HCT116 (cell line): ENCODE data around the gene SPTBN4. TPM values are rescaled to one million over a fixed set of nuclear protein-coding genes. Genes with fewer than 3 reads are reported as not detected.

ENCODE experiments used
- ATAC-seq: fragments of 200-7000 bp; cut with Tn5 transposase; 2 replicates; pipeline ENCODE4 v1.9.1; 2020; ENCODE audit warnings: mild to moderate bottlenecking, moderate library complexity
- BruUV-seq: library from RNA; stranded (reverse); fragments of 400-500 nt; replicated peaks from 2 replicates; lab custom pipeline; 2021; lab: Mats Ljungman, UMichigan
- CTCF ChIA-PET: fragments of 300-600 bp; sonication (Branson Sonifier 250); formaldehyde crosslinking; loops from one replicate; lab custom pipeline; 2021; ENCODE audit warnings: antibody characterized with exemption; lab: Charles Lee
- POLR2A ChIA-PET: fragments of 300-600, 350-600 bp; sonication (Branson Sonifier 250); formaldehyde crosslinking; loops from one replicate; lab custom pipeline; 2021; ENCODE audit warnings: antibody characterized with exemption; lab: Charles Lee
- RAD21 ChIA-PET, 2 experiments: fragments of 300-600 bp; sonication (Branson Sonifier 250); formaldehyde crosslinking; loops; one replicate each; lab custom pipeline; 2023; ENCODE audit warnings: low total read pairs in 2 of 2; ENCODE audit not compliant: uncharacterized antibody in 2 of 2, unreplicated experiment in 2 of 2, low non-redundant PET in 1 of 2; lab: Charles Lee
- DNase-seq: peaks from one replicate; pipeline ENCODE4 v3.0.0-alpha.2; 2010; ENCODE audit warnings: low read depth, low spot score
- H2AFZ ChIP-seq: fragments of 200-600 bp; shearing (Covaris generic), sonication (generic); 2 replicates; pipeline ENCODE4 v1.6.1; 2017; ENCODE audit warnings: low read depth, mixed run types, mixed read lengths, antibody characterized with exemption, low read length; ENCODE audit not compliant: poor library complexity, severe bottlenecking
- H3K27ac ChIP-seq: 2 replicates; pipeline ENCODE4 v1.5.1; 2012; ENCODE audit warnings: low read depth, low read length
- H3K27me3 ChIP-seq: fragments of 200-600 bp; sonication (generic); 2 replicates; pipeline ENCODE4 v1.6.1; 2016; ENCODE audit warnings: mixed run types, low read length, mixed read lengths; ENCODE audit not compliant: insufficient read depth
- H3K36me3 ChIP-seq, 2 experiments: fragments of 200-500 bp in 1 of 2; fragments of 200-600 bp in 1 of 2; sonication (Bioruptor generic) in 1 of 2; sonication (generic) in 1 of 2; 2 replicates each; pipeline versions ENCODE4 v1.5.1 to v1.6.1; 2014 to 2016; ENCODE audit warnings: low read length in 2 of 2, inconsistent platforms in 1 of 2, mixed read lengths in 1 of 2, mixed run types in 1 of 2; ENCODE audit not compliant: insufficient read depth in 2 of 2, control insufficient read depth in 1 of 2
- H3K4me1 ChIP-seq, 2 experiments: fragments of 200-600 bp in 1 of 2; sonication (generic) in 1 of 2; 2 replicates each; pipeline versions ENCODE4 v1.5.1 to v1.6.1; 2012 to 2017; ENCODE audit warnings: low read length in 2 of 2, inconsistent platforms in 1 of 2, mild to moderate bottlenecking in 1 of 2, mixed read lengths in 1 of 2, mixed run types in 1 of 2, moderate library complexity in 1 of 2; ENCODE audit not compliant: insufficient read depth in 2 of 2, control insufficient read depth in 1 of 2
- H3K4me2 ChIP-seq: fragments of 200-600 bp; sonication (generic); 2 replicates; pipeline ENCODE4 v1.6.1; 2017; ENCODE audit warnings: mixed run types, low read length, mixed read lengths
- H3K4me3 ChIP-seq, 2 experiments: fragments of 200-600 bp in 1 of 2; sonication (generic) in 1 of 2; replicated peaks in 1 of 2; 2 replicates each; pipeline ENCODE4 v1.5.1; 2011 to 2016; ENCODE audit warnings: low read length in 2 of 2, control low read depth in 1 of 2, low read depth in 1 of 2, mild to moderate bottlenecking in 1 of 2, mixed read lengths in 1 of 2, mixed run types in 1 of 2
- H3K79me2 ChIP-seq: fragments of 200-600 bp; sonication (generic); 2 replicates; pipeline ENCODE4 v1.6.1; 2017; ENCODE audit warnings: mild to moderate bottlenecking, mixed run types, low read length, moderate library complexity, mixed read lengths; ENCODE audit not compliant: insufficient read depth
- H3K9ac ChIP-seq: fragments of 200-600 bp; sonication (generic); 2 replicates; pipeline ENCODE4 v1.6.1; 2016; ENCODE audit warnings: low read length, mixed read lengths
- H3K9me2 ChIP-seq: fragments of 200-600 bp; sonication (generic), shearing (Covaris generic); 2 replicates; pipeline ENCODE4 v1.6.1; 2017; ENCODE audit warnings: mixed run types, mild to moderate bottlenecking, moderate library complexity; ENCODE audit not compliant: insufficient read depth
- H3K9me3 ChIP-seq, 2 experiments: fragments of 200-500 bp in 1 of 2; fragments of 200-600 bp in 1 of 2; sonication (Bioruptor generic) in 1 of 2; sonication (generic) in 1 of 2; 2 replicates each; pipeline ENCODE4 v1.6.1; 2014 to 2017; ENCODE audit warnings: low read length in 2 of 2, mixed read lengths in 2 of 2, inconsistent platforms in 1 of 2, low read depth in 1 of 2, mild to moderate bottlenecking in 1 of 2, mixed run types in 1 of 2, moderate library complexity in 1 of 2; ENCODE audit not compliant: control insufficient read depth in 1 of 2, insufficient read depth in 1 of 2
- H4K20me1 ChIP-seq: fragments of 200-600 bp; sonication (generic), shearing (Covaris generic); 2 replicates; pipeline ENCODE4 v1.6.1; 2017; ENCODE audit warnings: mixed run types, mild to moderate bottlenecking, moderate library complexity; ENCODE audit not compliant: insufficient read depth
- CBX3 ChIP-seq: IDR thresholded peaks from 2 replicates; pipeline ENCODE4 v1.6.1; 2012; ENCODE audit warnings: low read depth
- ELF1 ChIP-seq: IDR thresholded peaks from 2 replicates; pipeline ENCODE4 v1.6.1; 2012; ENCODE audit warnings: low read depth, borderline replicate concordance
- EZH2 ChIP-seq: fragments of 200-600 bp; sonication (generic); IDR thresholded peaks from 2 replicates; pipeline ENCODE4 v1.6.1; 2017; ENCODE audit warnings: antibody characterized with exemption, mixed run types
- RAD21 ChIP-seq: IDR thresholded peaks from 2 replicates; pipeline ENCODE4 v1.6.1; 2012; ENCODE audit warnings: low read depth, mild to moderate bottlenecking
- SP1 ChIP-seq: IDR thresholded peaks from 2 replicates; pipeline ENCODE4 v1.6.1; 2012; ENCODE audit warnings: low read depth
- SRF ChIP-seq: IDR thresholded peaks from 2 replicates; pipeline ENCODE4 v1.6.1; 2012; ENCODE audit warnings: low read depth
- ZFX ChIP-seq: fragments of 450-650 bp; IDR thresholded peaks from 2 replicates; pipeline ENCODE4 v1.6.1; 2017
- ZNF274 ChIP-seq: fragments of 200-500 bp; sonication (Bioruptor generic); IDR thresholded peaks from 2 replicates; pipeline ENCODE4 v1.6.1; 2014; ENCODE audit warnings: mild to moderate bottlenecking, low read depth, low read length, inconsistent platforms
- intact Hi-C: fragments of 100-400 bp; cut with micrococcal nuclease; formaldehyde crosslinking; loops from 2 replicates; pipeline ENCODE4 v1.10.0; 2022
- total RNA-seq: library from RNA; stranded (reverse); gene quantifications from one replicate; pipeline ENCODE4 v1.2.1, GENCODE V29; 2021; ENCODE audit not compliant: unreplicated experiment
- TF ChIP-seq, protein P1 (sequence below): IDR thresholded peaks from 2 replicates; pipeline ENCODE4 v1.6.1; 2012
- TF ChIP-seq, protein P2 (sequence below), 3 experiments: fragments of 200-600 bp in 1 of 3; sonication (generic) in 1 of 3; IDR thresholded peaks in 2 of 3; conservative IDR thresholded peaks in 1 of 3; 2 replicates each; pipeline ENCODE4 v1.5.1; 2012 to 2017; ENCODE audit warnings: low read depth in 2 of 3, low read length in 2 of 3, antibody characterized with exemption in 1 of 3, borderline replicate concordance in 1 of 3, control low read depth in 1 of 3, mild to moderate bottlenecking in 1 of 3, mixed read lengths in 1 of 3, mixed run types in 1 of 3, moderate library complexity in 1 of 3; ENCODE audit not compliant: insufficient read depth in 1 of 3

The SPTBN4 gene
- total RNA-seq, 1 experiment from 2014 or later, result 4.6 TPM

GRCh38 chr19:40533508-40533907 lies 66.7 kb downstream of the SPTBN4 start:
- TF ChIP-seq CBX3 (no peak), ZFX (no peak), SRF (no peak), EZH2 (no peak), SP1 (no peak), ELF1 (no peak), RAD21 (0 out of 2 replicates have a peak, but pooled peaks have one; percentile 24), ZNF274 (no peak)
- TF ChIP-seq, protein P1, sequence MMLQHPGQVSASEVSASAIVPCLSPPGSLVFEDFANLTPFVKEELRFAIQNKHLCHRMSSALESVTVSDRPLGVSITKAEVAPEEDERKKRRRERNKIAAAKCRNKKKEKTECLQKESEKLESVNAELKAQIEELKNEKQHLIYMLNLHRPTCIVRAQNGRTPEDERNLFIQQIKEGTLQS, result no peak
- TF ChIP-seq, protein P2, sequence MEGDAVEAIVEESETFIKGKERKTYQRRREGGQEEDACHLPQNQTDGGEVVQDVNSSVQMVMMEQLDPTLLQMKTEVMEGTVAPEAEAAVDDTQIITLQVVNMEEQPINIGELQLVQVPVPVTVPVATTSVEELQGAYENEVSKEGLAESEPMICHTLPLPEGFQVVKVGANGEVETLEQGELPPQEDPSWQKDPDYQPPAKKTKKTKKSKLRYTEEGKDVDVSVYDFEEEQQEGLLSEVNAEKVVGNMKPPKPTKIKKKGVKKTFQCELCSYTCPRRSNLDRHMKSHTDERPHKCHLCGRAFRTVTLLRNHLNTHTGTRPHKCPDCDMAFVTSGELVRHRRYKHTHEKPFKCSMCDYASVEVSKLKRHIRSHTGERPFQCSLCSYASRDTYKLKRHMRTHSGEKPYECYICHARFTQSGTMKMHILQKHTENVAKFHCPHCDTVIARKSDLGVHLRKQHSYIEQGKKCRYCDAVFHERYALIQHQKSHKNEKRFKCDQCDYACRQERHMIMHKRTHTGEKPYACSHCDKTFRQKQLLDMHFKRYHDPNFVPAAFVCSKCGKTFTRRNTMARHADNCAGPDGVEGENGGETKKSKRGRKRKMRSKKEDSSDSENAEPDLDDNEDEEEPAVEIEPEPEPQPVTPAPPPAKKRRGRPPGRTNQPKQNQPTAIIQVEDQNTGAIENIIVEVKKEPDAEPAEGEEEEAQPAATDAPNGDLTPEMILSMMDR (IDR thresholded peaks at IDR 0.05 in 2 of 3, conservative IDR thresholded peaks at IDR 0.05 in 1 of 3; ENCODE audit: borderline replicate concordance in 1 of 3, insufficient read depth in 1 of 3, low read depth in 2 of 3, low read length in 2 of 3), result peak in 2 of 3 experiments; percentile 30 to 45; a peak in 3 of 6 replicates
- Histone ChIP-seq H3K27me3 (no peaks in the 10 kb centered on the region), H3K9me3 (peaks cover 0 to 9% of the 10 kb centered on the region in 2 experiments; a peak in 2 of 4 replicates), H3K27ac (no peak overlapping the region), H3K9me2 (no peaks in the 10 kb centered on the region), H2AFZ (no peak overlapping the region), H3K79me2 (no peaks in the 10 kb centered on the region), H3K9ac (no peak overlapping the region), H4K20me1 (no peaks in the 10 kb centered on the region), H3K4me2 (no peak overlapping the region), H3K4me1 (peaks cover 22 to 28% of the 10 kb centered on the region in 2 experiments), H3K36me3 (peaks cover 0 to 7% of the 10 kb centered on the region in 2 experiments; a peak in 1 of 4 replicates), H3K4me3 (no peak overlapping the region)
- ChIA-PET CTCF (interaction anchor here (1.1 to 1.9 kb wide), 2 partner anchors 16 to 68 kb away, joined by 4 to 6 read pairs; partner anchors contain the start of gene LTBP4), POLR2A (no interaction called here), RAD21 (no interaction called here)
- DNase-seq, result no peak
- BruUV-seq, result no TSS peak
- no peak for ATAC-seq
- intact Hi-C loops, result no loop called here
